DMS153 (cell line): ENCODE results near the gene LEP.

Experiments used
- DNase-seq: peaks from one replicate; lab custom pipeline; 2025; lab: John Stamatoyannopoulos, UW

Gene LEP

DNA sequence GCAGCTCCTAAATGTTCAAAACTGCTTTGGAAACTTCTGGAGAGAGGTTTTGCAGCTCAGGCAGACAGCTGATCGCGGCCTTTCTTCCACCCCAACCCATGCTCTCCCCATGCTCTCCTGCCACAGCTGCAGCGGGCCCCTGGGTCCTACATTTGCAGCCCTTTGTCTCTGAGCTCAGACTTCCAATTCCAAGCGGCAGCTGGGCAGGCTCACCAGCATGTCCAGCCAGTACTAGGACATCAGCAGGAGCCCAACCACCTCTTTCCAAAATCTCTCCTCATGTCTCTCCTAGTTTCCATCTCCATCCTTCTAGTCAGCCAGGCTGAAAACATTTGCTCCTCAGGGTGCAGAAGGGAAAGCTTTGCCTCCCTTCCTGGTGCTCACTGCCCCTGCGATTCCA is 6.0 kb downstream of the LEP start:
- DNase-seq, result no peak

DNA sequence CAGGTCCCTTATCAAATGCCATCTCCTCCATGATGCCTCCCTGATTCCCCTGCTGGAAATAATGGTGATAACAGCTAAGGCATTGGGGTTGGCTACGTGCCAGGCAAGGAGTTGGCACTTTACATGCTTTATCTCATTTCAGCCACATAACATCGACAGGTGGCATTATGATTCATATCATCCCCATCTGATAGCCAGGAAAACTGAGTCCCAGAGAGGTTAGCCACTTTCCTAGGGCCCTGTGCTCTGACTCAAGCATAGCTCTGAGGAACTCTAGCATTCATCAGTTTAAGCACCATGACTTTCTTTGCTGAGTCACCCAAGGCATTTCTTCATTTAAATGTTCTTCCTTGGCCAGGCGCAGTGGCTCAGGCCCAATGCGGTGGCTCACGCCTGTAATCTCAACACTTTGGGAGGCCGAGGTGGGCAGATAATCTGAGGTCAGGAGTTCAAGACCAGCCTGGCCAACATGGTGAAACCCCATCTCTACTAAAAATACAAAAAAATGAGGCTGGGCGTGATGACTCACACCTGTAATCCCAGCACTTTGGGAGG is 6.6 kb downstream of the LEP start:
- DNase-seq, result no peak

DNA sequence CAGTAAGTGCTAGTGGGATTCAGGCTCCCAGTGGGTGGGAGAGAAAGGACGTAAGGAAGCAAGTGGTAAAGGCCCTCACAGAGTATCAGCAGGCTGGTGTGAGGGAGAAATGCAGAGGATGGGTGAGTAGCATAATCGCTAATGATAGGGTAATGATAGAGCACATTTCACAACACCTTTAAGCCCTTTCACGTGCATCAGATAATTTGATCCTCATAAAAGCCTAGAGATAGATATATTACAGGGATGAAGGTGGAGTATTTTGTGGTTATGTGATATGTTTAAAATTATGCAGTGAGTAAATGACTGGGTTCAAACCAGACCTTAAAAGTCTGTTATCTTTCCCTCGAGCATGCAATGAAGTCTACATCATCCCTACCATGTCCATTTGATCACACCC is 10.3 kb downstream of the LEP start:
- no peak for DNase-seq

DNA sequence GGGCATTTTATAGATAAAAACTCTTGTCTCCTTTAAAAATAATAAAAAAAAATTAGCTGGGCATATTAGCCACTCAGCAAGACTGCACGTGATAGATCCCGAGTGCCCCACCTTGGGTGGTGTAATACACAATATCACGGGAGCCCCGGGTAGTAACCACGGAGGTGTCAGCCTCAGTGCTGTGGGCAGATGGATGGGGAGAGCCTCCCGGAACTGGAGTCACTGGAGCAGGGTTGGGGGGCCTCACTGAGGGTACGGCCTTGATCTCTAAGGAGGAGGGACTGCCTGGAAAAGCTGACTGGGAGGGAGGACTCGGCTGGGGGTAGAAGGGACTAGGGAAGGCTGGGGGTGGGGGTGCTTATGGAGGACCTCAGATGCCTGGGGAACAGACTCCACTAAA is 12.6 kb downstream of the LEP start:
- DNase-seq, result no peak

DNA sequence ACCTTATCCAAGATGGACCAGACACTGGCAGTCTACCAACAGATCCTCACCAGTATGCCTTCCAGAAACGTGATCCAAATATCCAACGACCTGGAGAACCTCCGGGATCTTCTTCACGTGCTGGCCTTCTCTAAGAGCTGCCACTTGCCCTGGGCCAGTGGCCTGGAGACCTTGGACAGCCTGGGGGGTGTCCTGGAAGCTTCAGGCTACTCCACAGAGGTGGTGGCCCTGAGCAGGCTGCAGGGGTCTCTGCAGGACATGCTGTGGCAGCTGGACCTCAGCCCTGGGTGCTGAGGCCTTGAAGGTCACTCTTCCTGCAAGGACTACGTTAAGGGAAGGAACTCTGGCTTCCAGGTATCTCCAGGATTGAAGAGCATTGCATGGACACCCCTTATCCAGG is 13.4 kb downstream of the LEP start:
- no peak for DNase-seq

DNA sequence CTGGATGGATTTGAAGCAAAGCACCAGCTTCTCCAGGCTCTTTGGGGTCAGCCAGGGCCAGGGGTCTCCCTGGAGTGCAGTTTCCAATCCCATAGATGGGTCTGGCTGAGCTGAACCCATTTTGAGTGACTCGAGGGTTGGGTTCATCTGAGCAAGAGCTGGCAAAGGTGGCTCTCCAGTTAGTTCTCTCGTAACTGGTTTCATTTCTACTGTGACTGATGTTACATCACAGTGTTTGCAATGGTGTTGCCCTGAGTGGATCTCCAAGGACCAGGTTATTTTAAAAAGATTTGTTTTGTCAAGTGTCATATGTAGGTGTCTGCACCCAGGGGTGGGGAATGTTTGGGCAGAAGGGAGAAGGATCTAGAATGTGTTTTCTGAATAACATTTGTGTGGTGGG is 14.2 kb downstream of the LEP start:
- no peak for DNase-seq

DNA sequence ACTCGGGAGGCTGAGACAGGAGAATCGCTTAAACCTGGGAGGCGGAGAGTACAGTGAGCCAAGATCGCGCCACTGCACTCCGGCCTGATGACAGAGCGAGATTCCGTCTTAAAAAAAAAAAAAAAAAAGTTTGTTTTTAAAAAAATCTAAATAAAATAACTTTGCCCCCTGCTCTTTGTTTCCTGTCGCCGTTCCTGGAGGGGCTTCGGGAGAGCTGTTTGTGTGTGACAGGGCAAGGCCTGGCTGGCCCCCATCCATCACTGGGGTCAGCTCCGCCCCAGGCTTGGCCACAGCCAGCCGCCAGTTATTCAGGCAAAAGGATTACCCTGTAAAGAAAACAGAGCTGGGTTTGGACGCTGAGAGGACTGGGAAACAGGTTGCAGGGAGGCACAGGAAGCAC is 16.4 kb downstream of the LEP start:
- DNase-seq, result no peak

DNA sequence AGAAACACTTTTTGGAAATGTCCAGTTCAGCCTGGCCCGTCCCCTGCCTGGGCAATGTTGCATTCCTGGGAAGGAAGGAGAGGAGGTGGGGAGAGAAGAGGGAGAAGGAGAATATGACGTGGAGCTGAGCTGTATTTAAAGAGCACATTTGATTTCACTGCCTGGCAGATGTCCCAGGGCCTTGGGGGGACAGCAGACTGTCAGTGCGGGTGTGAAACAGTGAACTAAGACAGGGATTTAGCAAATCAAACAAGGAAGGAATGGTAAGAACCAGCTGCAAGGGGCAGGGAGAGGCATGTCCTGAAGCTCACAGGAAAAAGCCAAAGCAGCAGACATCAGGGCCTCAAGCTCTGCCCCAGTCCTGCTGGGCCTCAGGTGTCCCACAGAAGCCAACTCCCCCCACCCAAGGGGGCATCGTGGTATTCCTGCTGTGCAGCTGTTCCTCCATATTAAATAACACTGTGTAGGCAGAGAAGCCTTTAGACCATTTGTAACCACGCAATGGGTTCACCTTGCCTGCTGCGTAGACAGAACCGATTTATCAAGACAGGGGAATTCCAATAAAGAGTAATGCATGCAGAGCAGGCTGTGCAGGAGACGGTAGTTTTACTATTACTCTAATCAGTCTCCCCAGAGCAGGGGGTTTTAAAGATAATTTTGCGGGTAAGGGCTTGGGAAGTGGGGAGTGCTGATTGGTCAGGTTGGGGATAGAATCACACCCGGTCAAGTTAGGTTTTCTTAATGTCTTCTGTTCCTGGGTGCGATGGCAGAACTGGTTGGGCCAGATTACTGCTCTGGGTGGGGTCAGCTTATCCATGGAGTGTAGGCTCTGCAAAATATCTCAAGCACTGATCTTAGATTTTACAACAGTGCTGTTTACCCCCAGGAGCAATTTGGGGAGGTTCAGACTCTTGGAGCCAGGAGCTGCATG is 18.3 kb downstream of the LEP start:
- DNase-seq, result no peak

DNA sequence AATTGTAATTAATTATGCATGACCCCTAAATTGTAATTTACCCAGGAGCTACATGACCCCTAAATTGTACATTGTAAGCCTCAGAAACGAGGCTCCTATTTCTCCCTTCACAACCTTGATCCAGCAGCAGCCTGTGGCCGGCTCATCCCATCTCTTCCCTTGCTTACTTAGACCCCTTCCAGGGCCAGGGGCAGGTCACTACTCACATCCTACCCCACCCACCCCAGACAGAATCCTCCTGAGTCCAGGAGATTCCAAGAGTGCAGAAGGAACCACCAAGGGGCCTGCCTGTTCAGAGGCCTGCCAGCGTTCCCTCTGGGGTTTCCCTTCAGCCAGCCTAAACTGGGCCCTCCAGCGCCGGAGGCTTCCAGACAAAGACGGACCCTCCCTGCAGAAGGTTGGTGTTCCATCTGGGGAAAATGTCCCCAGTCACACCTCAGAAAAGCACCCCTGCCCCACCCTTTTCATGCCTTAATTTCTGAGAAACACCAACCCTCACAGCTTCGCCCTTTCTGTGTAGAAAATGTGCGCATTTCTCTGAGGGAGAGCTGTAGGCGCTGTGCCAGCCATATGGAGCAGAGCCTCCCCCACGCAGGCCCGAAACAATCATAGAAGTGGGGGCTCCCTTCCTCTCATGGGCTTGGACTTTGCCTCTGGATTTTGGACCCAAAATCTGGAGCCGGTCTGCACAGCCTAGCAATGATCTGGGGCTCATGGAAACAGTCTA is 19.2 kb downstream of the LEP start:
- no peak for DNase-seq

DNA sequence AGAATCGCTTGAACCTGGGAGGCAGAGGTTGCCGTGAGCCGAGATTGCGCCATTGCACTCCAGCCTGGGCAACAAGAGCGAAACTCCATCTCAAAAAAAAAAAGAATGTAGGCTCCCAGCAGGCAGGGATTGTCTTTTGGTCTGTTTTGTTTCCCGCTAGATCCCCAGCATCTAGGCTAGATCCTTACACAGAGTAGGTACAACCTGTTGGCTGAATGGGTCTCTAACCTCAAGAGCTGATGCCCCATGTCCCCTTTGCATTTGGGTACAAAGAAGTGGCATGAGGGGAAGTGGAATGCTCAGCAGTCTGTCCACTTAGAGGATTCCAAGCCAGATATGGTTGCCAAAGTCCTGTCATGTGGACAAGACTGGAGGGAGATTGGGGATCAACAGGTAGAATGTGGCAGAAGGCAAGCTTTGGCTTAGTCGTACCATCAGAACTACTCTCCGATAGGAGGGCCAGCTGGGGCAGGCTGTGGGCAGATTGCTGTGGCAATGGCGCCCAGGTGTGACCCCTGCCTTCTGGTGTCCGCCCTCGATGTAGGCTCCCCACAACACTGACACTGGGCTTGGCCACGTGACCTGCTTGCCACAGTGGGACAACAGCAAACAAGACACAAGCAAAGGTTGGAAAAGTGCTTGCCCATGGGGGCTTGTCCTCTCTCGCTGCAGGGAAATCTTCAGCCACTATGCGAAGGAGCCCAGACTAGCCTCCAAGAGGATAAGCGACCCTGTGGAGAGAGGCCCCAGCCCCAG is 21.4 kb downstream of the LEP start:
- no peak for DNase-seq

DNA sequence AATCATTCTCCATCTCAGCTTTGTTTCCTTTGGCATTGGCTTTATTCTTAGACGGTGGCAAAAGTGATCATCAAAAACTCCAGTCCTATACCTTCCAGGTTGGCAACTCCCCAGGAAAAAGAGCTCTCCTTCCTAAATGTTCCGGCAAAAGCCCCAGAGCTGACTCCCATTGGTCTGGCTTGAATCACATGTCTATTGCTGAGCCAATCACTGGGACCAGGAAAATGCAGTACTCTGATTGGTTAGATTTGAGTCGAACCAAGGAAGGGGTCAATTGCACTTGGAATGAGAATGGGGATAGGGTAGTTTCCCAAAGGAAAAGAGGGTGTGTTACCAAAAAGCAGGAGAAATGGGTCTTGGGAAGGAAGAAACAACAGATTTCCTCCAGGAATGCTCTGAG is 22.3 kb downstream of the LEP start:
- no peak for DNase-seq

DNA sequence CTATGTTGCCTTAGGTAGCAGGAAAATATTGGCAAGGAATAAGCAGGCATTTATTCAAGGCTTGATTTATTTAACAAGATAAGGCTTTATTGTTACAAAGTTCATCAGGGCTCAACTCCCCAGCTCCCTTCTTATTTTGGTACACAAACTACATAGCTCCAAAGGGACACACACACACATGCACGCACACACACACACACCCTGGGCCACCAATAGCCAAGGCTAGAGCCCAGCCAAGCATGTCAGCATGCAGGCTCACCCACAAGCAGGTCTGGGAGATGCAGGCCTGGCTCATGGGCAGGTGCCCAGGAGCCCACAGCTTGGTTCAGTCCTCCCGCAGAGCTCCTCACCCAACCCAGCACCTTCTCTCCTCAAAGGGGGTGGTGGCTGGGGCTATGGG is 23.4 kb downstream of the LEP start:
- no peak for DNase-seq

DNA sequence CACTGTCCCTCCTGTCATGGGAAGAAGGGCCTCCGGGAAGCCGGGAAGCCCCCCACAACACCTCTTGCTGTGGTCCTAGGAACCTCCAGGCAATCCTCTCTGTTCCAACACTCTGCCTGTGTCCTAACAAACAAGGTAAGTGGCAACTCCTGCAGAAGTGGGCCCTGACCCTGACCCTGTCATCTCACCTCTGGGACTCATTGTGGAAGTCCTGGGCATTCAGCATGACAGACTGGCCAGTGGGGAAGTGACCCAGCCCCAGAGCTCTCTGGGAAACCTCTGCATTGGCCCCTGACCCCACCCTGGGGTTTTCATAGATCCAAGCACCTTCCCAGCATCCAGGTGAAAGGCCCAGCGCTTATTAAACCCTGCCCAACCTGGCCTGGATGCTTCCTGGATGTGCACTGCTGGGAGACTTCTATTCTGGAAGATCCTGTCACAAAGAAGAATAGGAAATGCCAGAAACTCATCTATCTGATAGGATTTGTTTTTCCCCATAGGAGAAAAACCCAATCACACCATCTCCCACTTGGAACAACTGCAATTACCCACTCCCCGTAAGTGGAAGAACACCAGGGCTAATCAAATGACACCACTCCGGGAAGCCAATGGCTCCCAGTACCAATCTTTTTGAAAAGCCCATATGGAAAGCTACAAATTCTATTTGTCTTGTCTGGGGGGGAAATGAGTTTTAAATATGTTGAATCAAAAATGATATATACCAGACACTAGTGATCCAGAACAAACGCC is 24.3 kb downstream of the LEP start:
- no peak for DNase-seq

DNA sequence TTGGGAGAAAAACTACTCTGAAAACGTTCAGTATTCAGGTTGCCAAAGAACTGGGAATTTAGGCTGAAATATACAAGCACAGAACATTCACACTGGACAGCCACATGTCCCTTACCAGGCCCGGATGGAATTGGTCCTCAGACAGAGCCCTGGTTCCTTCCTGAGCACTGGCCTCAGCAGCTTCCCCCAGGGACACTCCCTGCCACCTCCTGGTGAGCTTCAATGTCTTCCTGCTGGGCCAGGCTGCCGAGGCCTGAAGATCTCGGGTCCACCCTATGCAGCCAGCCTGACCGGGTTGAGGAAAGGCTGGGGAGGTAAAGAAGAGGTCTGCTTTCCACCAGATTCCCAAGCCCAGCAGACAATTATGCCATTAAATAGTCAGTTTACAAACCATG is 24.8 kb downstream of the LEP start:
- no peak for DNase-seq

DNA sequence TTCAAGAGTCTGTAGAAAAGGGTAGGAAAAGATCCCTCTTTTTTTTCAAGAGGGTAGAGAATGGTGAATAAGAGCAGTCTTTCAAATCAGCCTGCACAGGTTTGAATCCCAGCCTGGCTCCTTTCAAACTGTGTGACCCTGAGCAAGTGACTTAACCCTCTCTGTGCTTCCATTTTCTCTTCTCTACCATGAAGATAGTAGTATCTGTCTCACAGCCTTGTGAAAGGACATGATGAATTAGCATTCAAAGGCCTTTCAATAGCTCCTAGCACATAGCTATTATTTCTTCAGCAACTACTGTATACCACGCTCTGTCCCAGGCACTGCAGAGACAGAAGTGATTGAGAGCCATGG is 25.4 kb downstream of the LEP start:
- DNase-seq, result no peak

DNA sequence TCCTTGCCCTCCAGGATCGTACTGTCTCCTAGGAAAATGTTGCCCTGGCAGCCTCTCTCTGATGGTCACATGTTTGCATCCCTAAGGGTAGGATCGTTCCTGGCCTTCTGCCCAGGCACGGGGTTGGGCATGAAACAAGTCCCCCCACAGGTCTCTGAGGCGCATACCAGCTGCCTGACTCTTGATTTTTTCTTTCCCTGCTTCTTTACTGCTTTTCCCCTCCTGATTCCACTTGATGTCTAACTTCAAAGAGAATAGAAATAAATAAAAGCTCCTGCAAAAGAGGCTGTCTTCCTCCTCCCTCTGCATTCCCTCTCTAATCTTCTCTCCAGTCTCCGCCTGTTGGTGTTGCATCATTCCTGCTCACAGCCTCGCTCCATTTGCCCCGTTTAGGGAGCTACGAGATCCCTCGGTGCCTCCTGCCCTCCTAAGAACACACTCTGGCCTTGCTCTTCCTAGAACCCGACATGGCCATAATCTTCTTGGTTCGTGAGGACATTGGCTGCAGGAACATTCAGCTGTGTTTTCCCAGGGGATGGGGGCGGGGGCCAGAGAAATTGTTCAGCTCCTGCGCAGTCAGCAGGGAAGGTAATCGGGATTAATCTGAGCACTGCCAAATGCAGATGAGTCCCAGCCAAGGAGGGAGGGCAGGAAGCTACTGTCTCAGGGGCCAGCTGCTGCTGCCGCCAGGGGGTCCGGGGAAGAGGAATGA is 26.0 kb downstream of the LEP start:
- no peak for DNase-seq

DNA sequence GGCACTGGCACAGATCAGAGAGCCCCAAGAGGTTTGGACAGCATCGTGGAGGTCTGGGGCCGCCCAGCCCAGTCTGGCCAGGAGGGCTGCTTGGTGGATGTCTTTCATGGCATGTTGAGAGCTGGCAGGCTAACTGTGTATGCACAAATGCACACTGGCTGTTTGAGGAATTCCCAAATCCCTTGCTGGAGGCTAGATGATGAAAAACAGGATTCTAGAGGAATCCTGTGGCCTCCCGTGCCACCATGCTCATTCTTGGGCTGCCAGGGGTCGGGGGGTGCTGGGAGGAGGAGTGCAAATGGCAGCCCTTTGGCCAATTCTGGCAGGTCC is 26.5 kb downstream of the LEP start:
- DNase-seq, result no peak

DNA sequence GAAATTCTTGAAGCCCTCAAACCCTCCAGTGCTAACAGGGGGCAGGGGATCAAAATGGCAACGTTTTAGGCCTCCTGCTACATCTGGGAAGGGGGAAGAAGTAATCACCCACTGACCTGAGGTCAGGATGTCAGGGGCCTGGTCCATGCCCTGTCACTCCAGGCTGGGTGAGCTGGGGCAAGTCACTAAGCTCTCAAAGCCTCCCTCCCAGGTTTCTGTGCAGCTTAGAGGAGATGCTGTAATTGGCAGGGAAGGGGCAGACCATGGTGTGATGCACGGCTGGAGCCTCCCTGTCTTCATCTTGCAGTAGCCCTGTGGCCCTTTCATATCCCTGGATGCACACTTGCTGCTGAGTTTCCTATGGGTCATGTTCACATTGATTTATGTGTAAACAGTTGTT is 27.2 kb downstream of the LEP start:
- DNase-seq, result no peak

DNA sequence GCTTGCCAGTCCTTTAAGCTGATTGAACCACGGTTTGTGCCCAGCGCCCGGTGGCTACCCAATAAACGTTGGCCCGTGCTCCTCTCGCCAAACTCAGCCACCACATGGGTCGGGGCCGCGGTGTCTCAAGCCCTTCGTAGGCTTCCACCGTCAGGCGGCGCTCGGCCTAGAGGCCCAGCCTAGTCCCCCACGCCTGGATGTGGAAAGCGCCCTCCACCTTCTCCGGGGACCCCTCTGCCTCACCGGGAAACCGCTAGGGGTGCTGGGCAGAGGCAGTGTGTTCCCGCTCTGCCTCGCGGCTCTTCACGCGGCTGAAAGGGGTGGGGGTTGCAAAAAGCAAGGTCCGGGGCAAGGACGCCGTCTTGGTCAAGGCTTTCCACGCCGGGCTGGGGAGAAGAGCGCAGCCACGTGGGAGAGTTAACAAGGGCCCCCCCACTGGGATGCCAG is 29.8 kb downstream of the LEP start:
- DNase-seq, result no peak

DNA sequence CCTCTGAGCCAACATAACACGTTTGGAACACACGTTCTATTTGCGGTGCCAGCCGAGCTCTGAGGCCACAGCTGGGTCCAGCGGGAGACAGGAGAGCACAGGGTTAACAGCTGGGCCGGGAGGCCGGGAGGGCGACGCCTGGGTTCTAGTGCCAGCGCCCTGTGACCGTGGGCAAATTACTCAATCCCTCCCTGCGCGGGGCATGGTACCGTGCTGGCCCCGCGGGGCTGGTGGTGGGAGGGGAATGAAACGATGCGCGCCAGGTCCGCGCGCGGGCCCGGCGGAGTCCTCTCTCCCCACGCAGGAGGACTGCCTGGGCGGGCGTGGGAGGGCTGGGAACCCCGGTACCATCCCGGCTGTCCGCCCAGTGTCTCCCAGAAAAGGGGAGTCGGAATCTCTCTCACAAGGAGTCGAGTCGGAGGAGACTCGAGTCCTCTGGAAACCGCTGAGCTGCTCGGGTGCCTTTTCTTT is 30.4 kb downstream of the LEP start:
- no peak for DNase-seq

DNA sequence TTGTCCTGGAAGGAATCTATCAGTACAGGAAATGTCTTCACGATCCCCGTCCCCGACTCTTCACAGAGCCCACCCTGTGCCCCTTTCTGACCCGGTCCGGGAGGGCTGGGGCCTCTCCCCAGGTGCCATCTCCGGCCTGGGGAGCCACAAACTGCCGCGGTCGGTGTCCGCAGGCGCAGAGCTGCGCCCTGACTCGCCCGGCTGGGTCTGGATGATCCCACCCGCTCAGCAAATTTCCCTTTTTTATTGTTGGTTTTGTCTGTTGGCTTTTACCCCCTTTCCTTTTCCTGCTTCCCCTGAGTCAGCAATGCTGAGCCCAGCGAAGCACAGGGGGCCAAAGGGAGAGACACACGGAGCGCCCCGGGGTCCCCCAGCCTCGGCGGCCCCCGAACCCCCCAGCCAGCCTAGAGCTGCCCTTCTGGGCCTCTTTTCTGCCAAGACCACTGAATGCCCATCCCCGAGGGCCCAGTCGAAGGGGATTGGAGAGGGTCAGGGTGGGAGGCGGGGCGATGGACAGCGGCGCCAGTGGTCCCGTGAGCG is 30.9 kb downstream of the LEP start:
- DNase-seq, result no peak
